Activated T-helper 17 cell treated with anti-CD3 and anti-CD28 coated beads, Interleukin-2, amount 50 U/mL, for 72 hours (primary cell): ENCODE data around the gene CD164L2. TPM values are rescaled to one million over a fixed set of nuclear protein-coding genes. Genes with fewer than 3 reads are reported as not detected.

Source experiments
- total RNA-seq, 2 donors: library from RNA; stranded (reverse); gene quantifications; one replicate each; pipeline ENCODE4 v1.2.3, GENCODE V29; 2022

CD164L2 gene
- total RNA-seq, 2 donors from 2014 or later = not detected

Other genes with a start within 250 kb of the CD164L2 start
- 10 to 100 TPM; 15.3 to 20.6 TPM for gene SLC9A1, start 228.2 kb downstream of the CD164L2 start, total RNA-seq
- 10 to 100 TPM; 20.4 to 29.7 TPM for gene WDTC1, start 148.7 kb downstream of the CD164L2 start, total RNA-seq
- gene TMEM222, start 61.2 kb downstream of the CD164L2 start, total RNA-seq = 10 to 100 TPM; 29.0 to 39.6 TPM
- gene SYTL1, start 41.3 kb downstream of the CD164L2 start, total RNA-seq = 10 to 100 TPM; 26.0 to 43.4 TPM
- 10 to 100 TPM in 1 of 2 donors, 1 to 10 TPM in 1; 7.3 to 15.2 TPM for gene MAP3K6, start 16.4 kb downstream of the CD164L2 start, total RNA-seq
- not detected for gene FCN3, start 8.5 kb downstream of the CD164L2 start, total RNA-seq
- under 1 TPM; 0.26 to 0.42 TPM for gene GPR3, start 9.3 kb upstream of the CD164L2 start, total RNA-seq
- 100 to 1,000 TPM in 1 of 2 donors, 10 to 100 TPM in 1; 85.7 to 125 TPM for gene WASF2, start 106.8 kb upstream of the CD164L2 start, total RNA-seq
- 10 to 100 TPM; 13.3 to 22.3 TPM for gene AHDC1, start 220.8 kb upstream of the CD164L2 start, total RNA-seq